Neural cell (in vitro differentiated cells): ENCODE data around the gene GPR180. TPM values are rescaled to one million over a fixed set of nuclear protein-coding genes. Genes with fewer than 3 reads are reported as not detected.

Source experiments
- H2AFZ ChIP-seq: fragments of 200-600, 300-800 bp; sonication (generic), shearing (Covaris generic); 2 replicates; pipeline ENCODE4 v1.6.0; 2014; ENCODE audit warnings: low read depth, mild to moderate bottlenecking, antibody characterized with exemption, low read length, moderate library complexity
- H3F3A ChIP-seq: fragments of 200-600 bp; shearing (Covaris generic); 2 replicates; pipeline ENCODE4 v1.6.1; 2016; ENCODE audit warnings: mild to moderate bottlenecking, moderate library complexity, mixed read lengths, antibody characterized with exemption, low read length; ENCODE audit not compliant: insufficient read depth, poor library complexity, severe bottlenecking
- H3K27ac ChIP-seq: fragments of 200-600, 300-800 bp; sonication (generic), shearing (Covaris generic); 2 replicates; pipeline ENCODE4 v1.5.1; 2014; ENCODE audit warnings: mild to moderate bottlenecking, low read length, moderate library complexity
- H3K27me3 ChIP-seq: fragments of 300-800, 200-600 bp; sonication (generic), shearing (Covaris generic); 2 replicates; pipeline ENCODE4 v1.6.0; 2014; ENCODE audit warnings: mild to moderate bottlenecking, low read depth, low read length, moderate library complexity; ENCODE audit not compliant: insufficient read depth
- H3K36me3 ChIP-seq: fragments of 300-800, 200-600 bp; sonication (generic), shearing (Covaris generic); 2 replicates; pipeline ENCODE4 v1.5.1; 2014; ENCODE audit warnings: mild to moderate bottlenecking, antibody characterized with exemption, low read length, moderate library complexity; ENCODE audit not compliant: insufficient read depth
- H3K4me2 ChIP-seq: fragments of 300-800, 200-600 bp; sonication (generic), shearing (Covaris generic); 2 replicates; pipeline ENCODE4 v1.6.0; 2014; ENCODE audit warnings: mild to moderate bottlenecking, low read length
- H3K4me3 ChIP-seq: fragments of 300-800, 200-600 bp; sonication (generic), shearing (Covaris generic); 2 replicates; pipeline ENCODE4 v1.5.1; 2014; ENCODE audit warnings: mild to moderate bottlenecking, low read length, moderate library complexity
- H3K79me2 ChIP-seq: fragments of 200-600 bp; shearing (Covaris generic); replicated peaks from 2 replicates; pipeline ENCODE4 v1.6.0; 2014; ENCODE audit warnings: mild to moderate bottlenecking, low read length, moderate library complexity; ENCODE audit not compliant: insufficient read depth
- H3K9ac ChIP-seq: fragments of 300-800, 200-600 bp; sonication (generic), shearing (Covaris generic); 2 replicates; pipeline ENCODE4 v1.6.1; 2016; ENCODE audit warnings: mild to moderate bottlenecking, low read length, mixed read lengths
- H3K9me2 ChIP-seq: fragments of 200-600 bp; shearing (Covaris generic); 2 replicates; pipeline ENCODE4 v1.6.1; 2016; ENCODE audit warnings: mild to moderate bottlenecking, low read length, mixed read lengths; ENCODE audit not compliant: insufficient read depth
- H3K9me3 ChIP-seq: fragments of 200-600, 300-800 bp; sonication (generic), shearing (Covaris generic); 2 replicates; pipeline ENCODE4 v1.6.1; 2016; ENCODE audit warnings: mild to moderate bottlenecking, mixed run types, low read length, moderate library complexity, mixed read lengths
- H4K20me1 ChIP-seq: fragments of 200-600 bp; shearing (Covaris generic); 2 replicates; pipeline ENCODE4 v1.6.1; 2016; ENCODE audit warnings: mild to moderate bottlenecking, mixed run types; ENCODE audit not compliant: insufficient read depth
- CTCF ChIP-seq: fragments of 450-650 bp; IDR thresholded peaks from 2 replicates; pipeline ENCODE4 v1.5.1; 2014; ENCODE audit warnings: antibody characterized with exemption, mild to moderate bottlenecking, moderate library complexity; ENCODE audit not compliant: poor library complexity, severe bottlenecking
- EP300 ChIP-seq: fragments of 450-650 bp; conservative IDR thresholded peaks from 2 replicates; pipeline ENCODE4 v1.6.1; 2014; ENCODE audit warnings: antibody characterized with exemption, mild to moderate bottlenecking, moderate library complexity; ENCODE audit not compliant: poor library complexity, severe bottlenecking
- EZH2 ChIP-seq: fragments of 200-600, 300-800 bp; shearing (Covaris generic), sonication (generic); IDR thresholded peaks from 2 replicates; pipeline ENCODE4 v1.6.1; 2014; ENCODE audit warnings: antibody characterized with exemption, low read length, borderline replicate concordance, mild to moderate bottlenecking; ENCODE audit not compliant: insufficient read depth, poor library complexity, severe bottlenecking
- MXI1 ChIP-seq: fragments of 450-650 bp; conservative IDR thresholded peaks from 2 replicates; pipeline ENCODE4 v1.6.1; 2014; ENCODE audit warnings: antibody characterized with exemption, mild to moderate bottlenecking; ENCODE audit not compliant: poor library complexity, severe bottlenecking
- POLR2AphosphoS5 ChIP-seq: IDR thresholded peaks from 2 replicates; pipeline ENCODE4 v1.6.1; 2012
- RAD21 ChIP-seq: fragments of 450-650 bp; conservative IDR thresholded peaks from 2 replicates; pipeline ENCODE4 v1.6.1; 2014; ENCODE audit warnings: antibody characterized with exemption, mild to moderate bottlenecking, moderate library complexity
- REST ChIP-seq: IDR thresholded peaks from 2 replicates; pipeline ENCODE4 v1.6.1; 2012; ENCODE audit warnings: borderline replicate concordance
- SMC3 ChIP-seq: fragments of 450-650 bp; conservative IDR thresholded peaks from 2 replicates; pipeline ENCODE4 v1.6.1; 2014; ENCODE audit warnings: antibody characterized with exemption, mild to moderate bottlenecking, moderate library complexity; ENCODE audit not compliant: poor library complexity
- TAF1 ChIP-seq: IDR thresholded peaks from 2 replicates; pipeline ENCODE4 v1.6.1; 2012; ENCODE audit warnings: low read depth
- polyA minus RNA-seq: library from RNA; depleted of rRNA, polyadenylated mRNA; stranded (reverse); fragments of >200 nt; gene quantifications from 2 replicates; pipeline ENCODE4 v1.2.3, GENCODE V29; 2014
- polyA plus RNA-seq: library from polyadenylated mRNA; depleted of rRNA; stranded (reverse); fragments of >200 nt; gene quantifications from 2 replicates; pipeline ENCODE4 v1.2.3, GENCODE V29; 2014

Gene GPR180
- polyA plus RNA-seq (5.5 and 5.7 TPM in 2 replicates), polyA minus RNA-seq (10.2 and 11.8 TPM in 2 replicates)

- TF ChIP-seq REST (no peak), POLR2AphosphoS5 (peak; percentile 64), SMC3 (peak; percentile 38), RAD21 (peak; percentile 25), MXI1 (peak; percentile 66), CTCF (no peak), EZH2 (no peak), TAF1 (no peak), EP300 (no peak)
- peak within 1 kb of the TSS; percentile 65 for H3K4me2 ChIP-seq
- H3K4me3 ChIP-seq: peak within 1 kb of the TSS; percentile 96
- H3K79me2 ChIP-seq: peaks cover 3% of the 10 kb centered on the region
- H4K20me1 ChIP-seq: no peaks in the 10 kb centered on the region
- H2AFZ ChIP-seq: peak within 1 kb of the TSS; percentile 73
- peak within 1 kb of the TSS; percentile 74 for H3K9ac ChIP-seq
- no peaks in the 10 kb centered on the region for H3K36me3 ChIP-seq
- H3F3A ChIP-seq: no peaks in the 10 kb centered on the region
- no peaks in the 10 kb centered on the region for H3K9me2 ChIP-seq
- H3K9me3 ChIP-seq: no peaks in the 10 kb centered on the region
- peak within 1 kb of the TSS; percentile 28 for H3K27ac ChIP-seq
- H3K27me3 ChIP-seq: no peaks in the 10 kb centered on the region
Measured at GRCh38 chr13:94601446-94602431, at the start of gene GPR180. GPR180 (plus strand) TSS chr13:94601857; CDS start chr13:94601928, 71 bp downstream.

- H3K27ac ChIP-seq: no peak overlapping the region
- H4K20me1 ChIP-seq: no peaks in the 10 kb centered on the region
- no peaks in the 10 kb centered on the region for H3K79me2 ChIP-seq
- TF ChIP-seq EP300 (no peak), POLR2AphosphoS5 (no peak), SMC3 (no peak), REST (no peak), TAF1 (no peak), MXI1 (no peak), CTCF (no peak), RAD21 (no peak), EZH2 (no peak)
- no peaks in the 10 kb centered on the region for H3K9me3 ChIP-seq
- no peaks in the 10 kb centered on the region for H3K36me3 ChIP-seq
- no peak overlapping the region for H3K9ac ChIP-seq
- H3K4me3 ChIP-seq: no peak overlapping the region
- no peaks in the 10 kb centered on the region for H3K27me3 ChIP-seq
- H3K4me2 ChIP-seq: no peak overlapping the region
- no peaks in the 10 kb centered on the region for H3F3A ChIP-seq
- no peaks in the 10 kb centered on the region for H3K9me2 ChIP-seq
- H2AFZ ChIP-seq: no peak overlapping the region
Measured at GRCh38 chr13:94552095-94552494, 49.6 kb upstream of the GPR180 start.
